ENCODE results near the gene ADSL.

The ADSL gene

GRCh38 chr22:40434745-40435144 lies 88.4 kb downstream of the ADSL start (continued):
- TF ChIP-seq POU6F1 (CRISPR knock-in tag; IDR thresholded peaks at IDR 0.05; ENCODE audit: borderline replicate concordance, low read depth) (no peak), ZNF70 (CRISPR knock-in tag; IDR thresholded peaks at IDR 0.05) (no peak), ZFP3 (CRISPR knock-in tag; IDR thresholded peaks at IDR 0.05) (no peak), ISL1 (CRISPR knock-in tag; IDR thresholded peaks at IDR 0.05) (no peak), RARB (CRISPR knock-in tag; IDR thresholded peaks at IDR 0.05) (no peak), OSR1 (CRISPR knock-in tag; IDR thresholded peaks at IDR 0.05) (no peak)

DNA sequence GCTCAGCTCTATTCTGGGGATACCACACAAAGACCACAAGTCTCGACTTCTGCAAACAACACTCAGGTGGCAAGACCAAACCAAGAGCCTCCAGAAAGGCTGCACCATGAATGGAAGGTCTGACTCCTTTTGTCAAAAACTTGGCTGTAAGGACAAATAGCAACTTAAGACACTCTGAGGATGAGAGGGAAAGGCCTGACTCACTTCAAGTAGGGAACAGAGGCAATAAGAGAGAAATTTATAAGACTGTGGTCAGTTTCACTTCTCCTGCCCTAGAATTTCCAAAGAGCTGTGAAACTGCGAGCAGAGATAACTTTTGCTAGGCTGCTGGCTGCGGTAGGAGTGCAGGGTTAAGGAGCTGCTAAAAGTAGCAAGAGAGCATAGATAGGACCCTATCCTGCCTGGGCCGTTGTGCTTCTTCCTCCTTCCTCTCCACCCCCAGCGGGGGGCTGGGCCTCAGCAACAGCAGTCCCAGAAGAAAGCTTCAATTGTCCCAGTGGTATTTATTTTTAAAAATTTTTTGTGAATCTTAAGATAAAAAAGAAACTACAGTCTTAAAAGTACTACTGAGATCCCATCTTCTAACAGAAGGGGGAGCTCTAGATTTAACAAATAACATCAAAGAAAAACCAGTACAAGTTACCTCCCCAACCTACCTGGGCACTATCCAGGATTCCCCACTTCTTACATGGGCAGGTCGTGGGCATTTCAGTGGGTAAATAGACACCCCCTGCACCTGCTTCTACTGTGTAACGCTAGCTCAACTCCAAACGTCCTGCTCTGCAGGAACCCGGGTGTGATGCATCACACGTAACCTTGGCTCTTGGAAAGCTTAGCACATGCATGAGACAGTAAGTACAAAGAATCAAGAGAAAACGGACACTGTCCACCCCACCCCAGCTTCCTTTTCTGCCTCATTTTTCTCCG lies 90.5 kb downstream of the ADSL start:
- peak; percentile 60 for ATAC-seq
- TF ChIP-seq ISL1 (CRISPR knock-in tag; IDR thresholded peaks at IDR 0.05) (no peak), PPARA (CRISPR knock-in tag; IDR thresholded peaks at IDR 0.05; ENCODE audit: borderline replicate concordance) (no peak), TCF4 (CRISPR knock-in tag; IDR thresholded peaks at IDR 0.05; ENCODE audit: borderline replicate concordance) (no peak)
- TF ChIP-seq, protein P1, sequence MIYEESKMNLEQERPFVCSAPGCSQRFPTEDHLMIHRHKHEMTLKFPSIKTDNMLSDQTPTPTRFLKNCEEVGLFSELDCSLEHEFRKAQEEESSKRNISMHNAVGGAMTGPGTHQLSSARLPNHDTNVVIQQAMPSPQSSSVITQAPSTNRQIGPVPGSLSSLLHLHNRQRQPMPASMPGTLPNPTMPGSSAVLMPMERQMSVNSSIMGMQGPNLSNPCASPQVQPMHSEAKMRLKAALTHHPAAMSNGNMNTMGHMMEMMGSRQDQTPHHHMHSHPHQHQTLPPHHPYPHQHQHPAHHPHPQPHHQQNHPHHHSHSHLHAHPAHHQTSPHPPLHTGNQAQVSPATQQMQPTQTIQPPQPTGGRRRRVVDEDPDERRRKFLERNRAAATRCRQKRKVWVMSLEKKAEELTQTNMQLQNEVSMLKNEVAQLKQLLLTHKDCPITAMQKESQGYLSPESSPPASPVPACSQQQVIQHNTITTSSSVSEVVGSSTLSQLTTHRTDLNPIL (CRISPR knock-in tag; IDR thresholded peaks at IDR 0.05; ENCODE audit: low read depth): no peak
